CD4-positive, alpha-beta memory T cell (primary cell): ENCODE data around the gene AKAP12. TPM values are rescaled to one million over a fixed set of nuclear protein-coding genes. Genes with fewer than 3 reads are reported as not detected.
"Not testable (repeated sequence)": the region's sequence is repeated elsewhere in the genome, so short reads cannot be mapped to it uniquely, and the experiment has no call there.

Experiments
- CTCF ChIA-PET: fragments of 350-600 bp; sonication (Branson Sonifier 250); formaldehyde crosslinking; loops from one replicate; lab custom pipeline; 2021; ENCODE audit warnings: inconsistent platforms; ENCODE audit not compliant: partially characterized antibody; lab: Charles Lee
- POLR2A ChIA-PET: fragments of 350-600 bp; sonication (Branson Sonifier 250); formaldehyde crosslinking; loops from one replicate; lab custom pipeline; 2021; ENCODE audit not compliant: partially characterized antibody; lab: Charles Lee
- DNase-seq, 5 donors: peaks; one replicate each; pipeline versions ENCODE4 v3.0.0 to v3.0.0-alpha.2; 2020 to 2022; ENCODE audit warnings: mixed read lengths in 1 of 5
- H3K27ac ChIP-seq: one replicate; pipeline ENCODE4 v1.7.0; 2013; ENCODE audit warnings: low read depth, low read length
- H3K27me3 ChIP-seq: 2 replicates; pipeline ENCODE4 v1.7.0; 2013; ENCODE audit warnings: mild to moderate bottlenecking, low read length, moderate library complexity; ENCODE audit not compliant: insufficient read depth
- H3K36me3 ChIP-seq: 2 replicates; pipeline ENCODE4 v1.7.0; 2013; ENCODE audit warnings: mild to moderate bottlenecking, low read length, moderate library complexity; ENCODE audit not compliant: insufficient read depth
- H3K4me1 ChIP-seq: 2 replicates; pipeline ENCODE4 v1.7.0; 2013; ENCODE audit warnings: mild to moderate bottlenecking, low read length, moderate library complexity; ENCODE audit not compliant: insufficient read depth
- H3K4me3 ChIP-seq, 2 donors: one replicate each; pipeline ENCODE4 v1.7.0; 2013; ENCODE audit warnings: low read length in 2 of 2, mild to moderate bottlenecking in 1 of 2
- H3K9me3 ChIP-seq, 2 donors: one replicate each; pipeline ENCODE4 v1.7.0; 2013; ENCODE audit warnings: low read length in 2 of 2, control low read depth in 1 of 2; ENCODE audit not compliant: control insufficient read depth in 1 of 2
- H3K27ac Mint-ChIP-seq, 7 donors: one replicate each; pipeline ENCODE4 v1.8.0; 2020 to 2021; ENCODE audit warnings: mixed read lengths in 7 of 7, mild to moderate bottlenecking in 6 of 7, inconsistent platforms in 3 of 7, moderate library complexity in 3 of 7
- H3K27me3 Mint-ChIP-seq, 2 donors: one replicate each; pipeline ENCODE4 v1.8.0; 2020 to 2021; ENCODE audit warnings: mixed read lengths in 2 of 2
- H3K36me3 Mint-ChIP-seq, 2 donors: one replicate each; pipeline ENCODE4 v1.8.0; 2020 to 2021; ENCODE audit warnings: mixed read lengths in 2 of 2, inconsistent platforms in 1 of 2, mild to moderate bottlenecking in 1 of 2
- H3K4me1 Mint-ChIP-seq, 4 donors: one replicate each; pipeline ENCODE4 v1.8.0; 2020 to 2021; ENCODE audit warnings: mixed read lengths in 4 of 4, mild to moderate bottlenecking in 1 of 4
- H3K4me3 Mint-ChIP-seq, 8 donors: one replicate each; pipeline ENCODE4 v1.8.0; 2020 to 2021; ENCODE audit warnings: mixed read lengths in 8 of 8, mild to moderate bottlenecking in 7 of 8, moderate library complexity in 6 of 8, inconsistent platforms in 3 of 8
- H3K9me3 Mint-ChIP-seq, 8 donors: one replicate each; pipeline ENCODE4 v1.8.0; 2020 to 2021; ENCODE audit warnings: mixed read lengths in 8 of 8, mild to moderate bottlenecking in 5 of 8, inconsistent platforms in 3 of 8, moderate library complexity in 1 of 8
- intact Hi-C: fragments of 100-400 bp; cut with micrococcal nuclease; formaldehyde crosslinking; loops from one replicate; pipeline ENCODE4 v1.15.1; 2023
- polyA plus RNA-seq, 2 donors: library from polyadenylated mRNA; unstranded; fragments of 300-500 nt; fragmentation: Illumina TruSeq; gene quantifications; one replicate each; pipeline ENCODE4 v1.2.3, GENCODE V29; 2021
- total RNA-seq, 2 experiments: library from RNA; stranded (reverse); gene quantifications; one replicate each; pipeline ENCODE4 v1.2.3, GENCODE V29; 2021

Gene AKAP12
- total and polyA plus RNA-seq, 4 experiments from 2014 or later, result 0.96 to 1.1 TPM; not detected in 2

DNA sequence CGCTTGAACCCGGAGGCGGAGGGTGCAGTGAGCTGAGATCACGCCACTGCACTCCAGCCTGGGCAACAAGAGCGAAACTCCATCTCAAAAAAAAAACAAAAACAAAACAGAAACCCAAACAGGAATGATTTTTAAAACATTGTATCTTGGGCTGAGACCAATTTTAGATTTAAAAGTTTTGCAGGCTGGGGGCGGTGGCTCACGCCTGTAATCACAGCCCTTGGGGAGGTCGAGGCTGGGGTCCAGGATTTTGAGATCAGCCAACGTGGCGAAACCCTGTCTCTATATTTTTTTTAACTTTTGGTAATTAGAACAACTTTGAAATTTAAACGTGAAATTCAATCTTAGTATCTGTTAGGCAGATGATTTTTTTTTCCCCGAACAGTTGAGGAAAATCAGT lies 70.5 kb downstream of the AKAP12 start:
- no peaks in the 10 kb centered on the region for H3K27me3 ChIP-seq
- H3K4me1 ChIP-seq, result no peaks in the 10 kb centered on the region
- H3K9me3 ChIP-seq, result no peaks in the 10 kb centered on the region
- no peak overlapping the region for H3K4me3 ChIP-seq
- ChIA-PET POLR2A (no interaction called here), CTCF (interaction anchor here (1.0 to 2.1 kb wide), 3 partner anchors 14 to 418 kb away, joined by 3 to 13 read pairs (median 4); no protein-coding TSS in a partner anchor)
- intact Hi-C loops, result no loop called here
- Mint-ChIP-seq H3K27me3 (peaks cover 5% of the 10 kb centered on the region in 2 donors), H3K4me3 (no peak overlapping the region), H3K9me3 (peaks cover 0 to 3% (median 0%) of the 10 kb centered on the region in 8 donors), H3K36me3 (no peaks in the 10 kb centered on the region), H3K27ac (no peak overlapping the region), H3K4me1 (no peaks in the 10 kb centered on the region)
- H3K27ac ChIP-seq, result no peak overlapping the region
- no peak for DNase-seq
- H3K36me3 ChIP-seq, result no peaks in the 10 kb centered on the region

- DNase-seq, result no peak
- Mint-ChIP-seq H3K36me3 (no peaks in the 10 kb centered on the region), H3K9me3 (peaks cover 0 to 11% (median 4%) of the 10 kb centered on the region in 8 donors), H3K27me3 (peaks cover 4 to 5% of the 10 kb centered on the region in 2 donors), H3K4me1 (no peaks in the 10 kb centered on the region), H3K4me3 (no peak overlapping the region), H3K27ac (no peak overlapping the region)
- H3K4me1 ChIP-seq, result no peaks in the 10 kb centered on the region
- intact Hi-C loops, result no loop called here
- H3K4me3 ChIP-seq, result no peak overlapping the region
- no peaks in the 10 kb centered on the region for H3K27me3 ChIP-seq
- no peaks in the 10 kb centered on the region for H3K9me3 ChIP-seq
- H3K36me3 ChIP-seq, result no peaks in the 10 kb centered on the region
- ChIA-PET CTCF (interaction anchor here (1.0 to 2.1 kb wide), 3 partner anchors 13 to 419 kb away, joined by 3 to 13 read pairs (median 4); no protein-coding TSS in a partner anchor), POLR2A (no interaction called here)
- H3K27ac ChIP-seq, result no peak overlapping the region
Measured at GRCh38 chr6:151310852-151311767, 71.3 kb downstream of the AKAP12 start.

DNA sequence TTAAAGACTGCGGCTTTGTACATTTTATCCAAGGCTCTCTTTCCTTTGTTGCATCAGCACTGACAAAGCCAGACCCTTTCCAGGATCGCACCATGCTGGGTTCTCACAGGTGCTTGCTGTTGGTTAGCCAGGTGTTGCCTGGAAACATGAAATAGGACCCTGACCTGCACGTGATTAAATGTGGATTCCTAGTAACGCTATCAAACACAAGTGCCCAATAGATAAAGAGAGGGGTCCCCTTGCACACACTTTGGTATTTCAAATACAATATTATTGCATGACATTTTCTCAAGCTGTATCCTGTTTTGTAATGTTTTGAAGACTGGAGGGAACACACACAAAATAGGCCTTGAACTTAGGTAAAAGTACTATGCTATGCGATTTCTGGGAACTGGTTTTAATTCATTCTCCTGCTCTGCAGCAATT lies 73.3 kb downstream of the AKAP12 start:
- peaks cover 2 to 5% of the 10 kb centered on the region in 2 donors for H3K27me3 Mint-ChIP-seq
- intact Hi-C loops, result no loop called here
- POLR2A ChIA-PET, result no interaction called here

DNA sequence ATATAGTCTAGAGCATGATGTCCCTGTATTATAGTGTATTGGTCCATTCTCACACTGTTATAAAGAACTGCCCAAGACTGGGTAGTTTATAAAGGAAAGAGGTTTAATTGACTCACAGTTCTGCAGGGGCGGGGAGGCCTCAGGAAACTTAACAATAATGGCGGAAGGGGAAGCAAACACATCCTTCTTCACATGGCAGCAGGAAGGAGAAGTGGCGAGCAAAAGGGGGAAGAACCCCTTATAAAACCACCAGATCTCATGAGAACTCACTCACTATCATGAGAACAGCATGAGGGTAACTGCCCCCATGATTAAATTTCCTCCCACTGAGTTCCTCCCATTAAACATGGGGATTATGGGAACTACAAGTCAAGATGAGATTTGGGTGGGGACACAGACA lies 75.9 kb downstream of the AKAP12 start:
- H3K4me1 Mint-ChIP-seq, DNase-seq, POLR2A ChIA-PET, H3K36me3 Mint-ChIP-seq, H3K27me3 Mint-ChIP-seq, H3K4me3 Mint-ChIP-seq, intact Hi-C loops, H3K27me3 ChIP-seq, H3K4me1 ChIP-seq, H3K27ac ChIP-seq, H3K9me3 ChIP-seq, H3K27ac Mint-ChIP-seq, H3K36me3 ChIP-seq, CTCF ChIA-PET, H3K4me3 ChIP-seq: not testable (repeated sequence)
- H3K9me3 Mint-ChIP-seq, result peaks cover 0 to 14% (median 3%) of the 10 kb centered on the region in 8 donors

More for the DNA sequence above, 73.3 kb downstream of the AKAP12 start:
- CTCF ChIA-PET, result interaction anchor here (0.6 kb wide), 1 partner anchor 49 kb away, joined by 4 read pairs; no protein-coding TSS in a partner anchor
- H3K4me1 ChIP-seq, result no peaks in the 10 kb centered on the region
- Mint-ChIP-seq H3K9me3 (peaks cover 0 to 14% (median 4%) of the 10 kb centered on the region in 8 donors), H3K36me3 (no peaks in the 10 kb centered on the region), H3K4me3 (no peak overlapping the region), H3K4me1 (no peaks in the 10 kb centered on the region), H3K27ac (no peak overlapping the region)
- H3K9me3 ChIP-seq, result no peaks in the 10 kb centered on the region
- no peak for DNase-seq
- H3K27me3 ChIP-seq, result no peaks in the 10 kb centered on the region
- no peak overlapping the region for H3K4me3 ChIP-seq
- H3K27ac ChIP-seq, result no peak overlapping the region
- no peaks in the 10 kb centered on the region for H3K36me3 ChIP-seq

DNA sequence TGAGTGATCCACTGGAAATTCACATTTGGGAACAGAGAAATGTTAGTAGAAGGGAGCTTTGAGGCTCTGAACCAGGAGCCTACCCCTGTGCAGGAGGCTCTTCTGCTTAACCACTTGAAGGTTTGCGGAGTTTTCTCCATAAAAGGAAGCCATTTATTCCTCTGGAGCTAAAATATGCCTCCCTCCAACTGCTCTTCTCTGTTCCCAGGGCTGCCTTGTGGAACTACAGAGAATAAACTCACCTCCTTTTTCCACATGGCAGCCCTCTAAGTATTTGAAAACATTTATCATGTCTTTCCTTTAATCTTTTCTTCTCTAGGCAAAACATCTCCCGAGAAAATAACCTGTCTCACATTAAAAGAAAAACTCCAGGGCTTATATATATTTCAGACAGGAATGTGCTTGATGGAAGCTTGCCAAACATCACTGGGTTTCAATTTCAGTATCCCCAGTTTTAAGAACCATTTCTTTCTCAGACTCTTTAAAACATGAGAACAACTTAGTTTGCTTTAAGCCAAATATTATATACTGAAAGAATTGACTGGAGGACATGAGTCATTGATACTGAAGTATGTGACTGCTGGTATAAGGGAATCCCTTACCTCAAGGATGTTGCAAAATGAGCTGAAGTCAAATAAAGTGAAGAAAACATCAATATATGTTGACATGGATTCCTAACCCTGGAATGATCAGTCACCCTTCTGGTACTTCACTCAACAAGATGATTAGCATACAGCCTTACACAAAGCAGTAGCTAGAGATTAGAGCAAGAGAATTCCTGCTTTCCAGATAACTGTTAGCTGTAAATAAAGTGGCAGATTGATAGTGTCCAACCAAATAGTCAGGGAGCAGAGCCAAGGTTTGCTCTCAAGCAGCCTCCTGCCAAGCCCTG lies 77.6 kb downstream of the AKAP12 start:
- peaks cover 0 to 14% (median 3%) of the 10 kb centered on the region in 8 donors for H3K9me3 Mint-ChIP-seq
- no peaks in the 10 kb centered on the region for H3K9me3 ChIP-seq
- H3K4me1 Mint-ChIP-seq, result no peaks in the 10 kb centered on the region
- no peak overlapping the region for H3K27ac Mint-ChIP-seq
- POLR2A ChIA-PET, result no interaction called here
- no peak overlapping the region for H3K27ac ChIP-seq
- H3K4me1 ChIP-seq, result no peaks in the 10 kb centered on the region
- H3K27me3 ChIP-seq, result no peaks in the 10 kb centered on the region
- peaks cover 3 to 10% of the 10 kb centered on the region in 2 donors for H3K27me3 Mint-ChIP-seq
- CTCF ChIA-PET, result interaction anchor here (0.9 to 3.4 kb wide), 5 partner anchors 9 to 428 kb away, joined by 3 to 17 read pairs (median 5); no protein-coding TSS in a partner anchor
- H3K36me3 ChIP-seq, result no peaks in the 10 kb centered on the region
- no peak for DNase-seq
- H3K4me3 Mint-ChIP-seq, result no peak overlapping the region
- H3K4me3 ChIP-seq, result no peak overlapping the region
- no peaks in the 10 kb centered on the region for H3K36me3 Mint-ChIP-seq
- intact Hi-C loops, result no loop called here

DNA sequence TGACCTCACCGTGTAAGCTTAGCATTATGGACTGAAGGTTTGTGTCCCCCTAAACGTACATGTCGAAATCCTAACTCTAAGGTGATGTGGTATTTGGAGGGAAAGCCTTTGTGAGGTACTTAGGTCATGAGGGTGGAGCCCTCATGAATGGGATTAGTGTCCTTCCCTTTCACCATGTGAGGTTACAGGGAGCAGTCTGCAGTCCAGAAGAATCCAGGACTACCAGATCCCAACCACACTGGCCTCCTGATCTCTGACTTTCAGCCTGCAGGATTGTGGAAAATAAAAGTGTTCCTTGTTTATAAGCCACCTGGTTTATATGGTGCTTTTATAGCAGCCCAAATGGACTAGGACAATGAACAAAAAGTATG lies 78.2 kb downstream of the AKAP12 start:
- CTCF ChIA-PET, result interaction anchor here (0.9 to 3.4 kb wide), 6 partner anchors 8 to 429 kb away, joined by 3 to 17 read pairs (median 5); no protein-coding TSS in a partner anchor
- Mint-ChIP-seq H3K9me3 (peaks cover 0 to 14% (median 3%) of the 10 kb centered on the region in 8 donors), H3K36me3 (no peaks in the 10 kb centered on the region), H3K27ac (no peak overlapping the region), H3K4me3 (no peak overlapping the region), H3K27me3 (peaks cover 8 to 16% of the 10 kb centered on the region in 2 donors), H3K4me1 (no peaks in the 10 kb centered on the region)
- Histone ChIP-seq H3K9me3 (no peaks in the 10 kb centered on the region), H3K36me3 (no peaks in the 10 kb centered on the region), H3K4me3 (no peak overlapping the region), H3K27me3 (no peaks in the 10 kb centered on the region), H3K27ac (no peak overlapping the region), H3K4me1 (no peaks in the 10 kb centered on the region)
- intact Hi-C loops, result no loop called here
- DNase-seq, result no peak
- POLR2A ChIA-PET, result no interaction called here
